Stimulated activated CD8-positive, alpha-beta memory T cell treated with anti-CD3 and anti-CD28 coated beads, Interleukin-2, amount 100 ng/mL, for 48 hours (primary cell): ENCODE results near the gene CHCHD1.
"Not testable (repeated sequence)": the region's sequence is repeated elsewhere in the genome, so short reads cannot be mapped to it uniquely, and the experiment has no call there.

Experiments
- DNase-seq, 2 donors: peaks; one replicate each; pipeline ENCODE4 v3.0.0-alpha.2; 2020; ENCODE audit warnings: low read depth in 2 of 2

Gene CHCHD1

GRCh38 chr10:73768881-73769280 is 13.0 kb upstream of the CHCHD1 start:
- DNase-seq: peak in 1 of 2 donors; percentile 26

DNA sequence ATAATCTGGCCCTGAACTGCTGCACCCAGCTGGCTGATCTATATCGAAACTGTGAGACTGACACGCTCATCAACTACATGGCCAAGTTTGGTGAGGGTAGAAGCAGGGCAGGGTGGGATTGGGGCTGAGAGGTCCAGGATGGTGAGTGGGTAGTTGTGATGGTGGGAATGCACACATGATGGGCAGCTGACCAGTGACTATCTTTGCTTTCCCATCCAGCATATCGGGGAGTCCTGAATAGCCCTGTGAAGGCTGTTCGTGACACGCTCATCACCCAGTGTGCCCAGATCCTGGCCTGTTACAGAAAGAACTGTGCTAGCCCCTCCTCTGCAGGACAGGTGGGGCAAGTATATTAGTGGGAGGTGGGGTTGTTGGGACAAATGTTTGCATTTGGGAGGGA is 12.5 kb upstream of the CHCHD1 start:
- no peak for DNase-seq

GRCh38 chr10:73771722-73772280 is 10.0 kb upstream of the CHCHD1 start:
- DNase-seq: peak; percentile 75 to 77

- peak; percentile 75 to 78 for DNase-seq
Observed at GRCh38 chr10:73772281-73773151, 9.3 kb upstream of the CHCHD1 start.

GRCh38 chr10:73773152-73773879 is 8.5 kb upstream of the CHCHD1 start:
- no peak for DNase-seq

- no peak for DNase-seq
Observed at GRCh38 chr10:73774637-73775036, 7.2 kb upstream of the CHCHD1 start.

DNA sequence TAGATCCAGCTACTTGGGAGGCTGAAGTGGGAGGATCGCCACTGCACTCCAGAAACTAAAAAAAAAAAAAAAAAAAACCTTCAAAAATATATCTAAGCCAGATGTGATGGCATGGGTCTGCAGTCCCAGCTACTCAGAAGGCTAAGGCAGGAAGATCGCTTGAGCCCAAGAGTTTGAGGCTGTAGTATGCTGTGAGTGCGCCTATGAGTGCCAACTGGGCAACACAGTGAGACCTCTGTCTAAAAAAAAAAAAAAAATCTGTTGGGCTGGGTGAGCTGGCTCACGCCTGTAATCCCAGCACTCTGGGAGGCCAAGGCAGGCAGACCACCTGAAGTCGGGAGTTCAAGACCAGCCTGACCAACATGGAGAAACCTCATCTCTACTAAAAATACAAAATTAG is 2.8 kb upstream of the CHCHD1 start:
- no peak for DNase-seq

DNA sequence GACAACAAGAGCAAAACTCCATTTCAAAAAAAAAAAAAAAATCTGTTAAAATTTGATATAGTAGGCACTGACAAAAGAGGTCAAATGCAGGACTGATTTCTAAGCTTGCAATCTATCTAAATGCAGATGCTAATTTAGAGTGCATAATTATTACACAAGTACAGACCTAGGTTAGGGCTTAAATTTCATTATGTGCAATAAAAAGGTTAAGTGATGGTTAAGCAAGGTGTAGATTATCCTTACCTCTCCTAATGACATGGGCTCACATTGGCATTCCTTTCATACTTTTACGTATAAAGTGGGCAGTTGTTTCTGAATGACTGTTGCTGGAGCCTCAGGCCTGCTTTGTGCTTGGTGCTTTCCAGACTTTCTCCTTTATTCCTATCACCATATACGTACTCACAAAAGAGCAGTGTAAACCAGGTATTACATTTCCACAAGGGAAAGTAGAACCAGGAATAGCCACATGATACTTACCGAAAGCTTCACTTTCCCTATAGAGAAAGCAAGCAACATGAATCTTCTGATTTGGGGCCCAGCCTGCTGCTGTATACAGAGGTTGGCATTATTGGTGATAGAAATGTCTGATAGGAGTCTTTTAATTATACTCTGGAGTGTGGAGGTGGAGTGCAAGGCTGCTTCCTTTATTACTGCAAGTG is 2.2 kb upstream of the CHCHD1 start:
- DNase-seq: no peak

DNA sequence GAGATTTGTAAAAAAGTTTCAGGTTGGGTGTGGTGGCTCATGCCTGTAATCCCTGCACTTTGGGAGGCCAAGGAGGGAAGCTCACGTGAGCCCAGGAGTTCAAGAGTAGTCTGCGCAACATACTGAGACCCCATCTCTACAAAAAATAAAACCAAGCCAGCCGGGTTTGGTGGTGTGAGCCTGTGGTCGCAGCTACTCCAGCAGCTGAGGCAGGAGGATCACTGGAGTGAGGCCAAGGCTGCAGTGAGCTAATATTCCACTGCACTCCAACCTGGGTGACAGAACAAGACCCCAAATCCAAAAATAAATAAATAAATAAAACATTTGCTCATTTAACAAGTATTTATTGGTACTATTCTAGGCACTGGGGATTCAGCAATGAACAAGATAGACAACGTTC is 1.5 kb upstream of the CHCHD1 start:
- DNase-seq: no peak

GRCh38 chr10:73780966-73781365 is 882 bp upstream of the CHCHD1 start:
- DNase-seq: no peak

GRCh38 chr10:73781548-73781878 is 335 bp upstream of the CHCHD1 start:
- DNase-seq: no peak

DNA sequence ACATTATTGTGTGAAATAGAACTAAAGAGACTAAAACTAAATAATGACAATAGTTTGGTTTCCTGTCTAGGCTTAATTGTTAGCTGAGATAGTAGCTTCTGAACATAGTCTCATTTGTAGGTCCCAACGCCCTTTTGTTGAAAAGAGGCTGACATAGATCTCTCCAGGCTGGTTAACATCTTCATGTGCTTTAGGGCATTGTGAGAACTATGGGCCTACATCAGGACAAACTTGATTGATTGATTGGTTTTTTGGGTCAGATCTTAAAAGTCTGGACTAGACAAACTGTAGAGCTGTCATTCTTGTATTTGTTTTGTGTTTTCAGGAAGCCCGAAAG is 869 bp downstream of the CHCHD1 start:
- no peak for DNase-seq

DNA sequence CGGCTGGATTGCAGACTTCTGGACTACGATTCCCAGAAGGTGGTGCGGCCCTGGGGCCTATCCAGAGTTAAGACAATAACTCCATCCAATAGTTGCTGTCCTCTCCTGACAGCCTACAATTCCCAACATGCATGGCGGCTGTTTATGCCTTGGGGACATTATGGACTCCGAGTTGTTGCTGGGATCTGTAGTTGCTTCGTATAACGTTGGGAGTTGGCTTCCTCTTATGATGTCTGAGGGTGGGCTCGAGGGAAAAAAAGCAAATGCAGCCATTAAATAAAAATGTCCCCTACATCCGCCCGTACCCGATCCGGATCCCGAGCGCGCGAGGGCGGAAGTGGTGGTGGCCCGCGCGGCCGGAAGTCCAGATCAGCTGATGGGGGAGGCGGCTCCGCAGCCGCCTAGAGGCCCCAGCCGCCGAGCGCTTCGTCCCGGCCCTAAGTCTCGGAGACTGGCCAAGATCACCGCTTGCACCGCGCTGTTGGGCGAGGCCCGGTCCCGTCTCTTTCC is 3.4 kb downstream of the CHCHD1 start, which contains the start of gene ZSWIM8:
TSS of gene ZSWIM8 (plus strand) at position 396 of the 510 bp plus-strand sequence. CDS start 273 bp downstream, outside the sequence.
- DNase-seq: peak; percentile 73 to 76

DNA sequence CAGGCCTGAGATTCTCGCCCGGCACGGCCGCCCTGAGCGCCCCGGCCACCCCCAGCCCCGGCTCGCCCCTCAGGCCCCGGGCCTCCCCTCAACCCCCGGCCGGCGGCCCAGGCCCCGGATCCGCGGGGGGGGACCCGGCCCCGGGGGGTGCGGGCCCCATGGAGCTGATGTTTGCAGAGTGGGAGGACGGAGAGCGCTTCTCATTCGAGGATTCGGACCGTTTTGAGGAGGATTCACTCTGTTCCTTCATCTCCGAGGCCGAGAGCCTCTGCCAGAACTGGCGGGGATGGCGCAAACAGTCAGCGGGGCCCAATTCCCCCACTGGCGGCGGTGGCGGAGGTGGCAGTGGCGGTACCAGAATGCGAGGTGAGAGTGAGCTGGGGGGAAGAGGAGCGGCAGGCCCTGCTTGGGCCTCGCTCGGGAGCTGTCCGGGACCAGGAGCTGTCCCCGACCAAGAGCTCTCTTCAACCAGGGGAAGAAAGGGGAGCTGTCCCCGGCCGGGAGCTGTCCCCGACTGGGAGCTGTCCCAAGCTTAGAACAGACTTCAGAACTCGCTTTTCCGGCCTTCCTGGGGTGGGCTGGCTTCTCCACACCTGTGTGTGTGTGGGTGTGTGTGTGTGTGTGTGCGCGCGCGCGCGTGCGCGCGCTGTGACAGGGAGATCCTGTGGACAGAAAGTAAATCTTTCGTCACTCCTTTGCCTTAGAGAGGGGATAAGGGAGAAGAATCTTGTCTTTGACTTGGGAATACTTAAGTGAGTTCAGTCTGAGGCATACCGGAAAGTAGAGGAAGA is 4.1 kb downstream of the CHCHD1 start:
- DNase-seq: peak; percentile 21 to 25

DNA sequence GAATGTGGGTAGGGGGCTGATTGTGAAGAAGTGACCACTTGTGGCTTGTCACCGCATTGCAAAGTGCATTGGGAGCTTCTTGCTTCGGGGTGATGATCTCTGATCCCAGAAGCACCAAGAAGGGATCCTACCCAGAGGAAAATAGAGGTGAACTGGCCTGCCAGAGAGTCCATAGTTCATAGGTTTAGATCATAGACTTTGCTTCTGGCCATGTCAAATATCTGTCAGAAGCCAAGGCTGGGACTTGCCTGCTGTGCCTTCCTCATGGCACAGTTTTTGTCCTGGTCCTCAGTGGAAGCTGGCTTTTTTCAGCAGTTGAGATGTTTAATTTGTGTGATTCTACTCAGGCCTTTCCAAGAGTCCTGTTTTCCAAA is 4.7 kb downstream of the CHCHD1 start:
- DNase-seq: no peak

- DNase-seq: not testable (repeated sequence)
Observed at GRCh38 chr10:73787031-73787800, 5.4 kb downstream of the CHCHD1 start.

- DNase-seq: no peak
Observed at GRCh38 chr10:73788864-73789658, 7.2 kb downstream of the CHCHD1 start.

DNA sequence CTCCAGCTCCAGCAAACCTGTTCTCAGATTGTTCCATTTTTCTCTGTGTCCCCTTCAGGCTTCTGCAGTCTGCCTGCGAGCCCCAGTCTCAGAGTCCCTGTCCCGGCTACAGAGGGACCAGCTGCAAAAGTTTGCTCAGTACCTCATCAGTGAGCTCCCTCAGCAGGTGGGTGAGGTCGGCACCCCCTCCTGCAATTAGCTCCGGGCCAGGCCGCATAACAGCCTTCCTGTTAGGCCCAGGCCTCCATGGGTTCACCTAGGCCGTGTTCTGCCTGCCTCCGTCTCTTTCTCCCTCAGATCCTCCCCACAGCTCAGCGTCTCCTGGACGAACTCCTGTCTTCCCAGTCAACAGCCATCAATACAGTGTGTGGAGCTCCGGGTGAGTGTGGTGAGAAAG is 7.8 kb downstream of the CHCHD1 start:
- no peak for DNase-seq

DNA sequence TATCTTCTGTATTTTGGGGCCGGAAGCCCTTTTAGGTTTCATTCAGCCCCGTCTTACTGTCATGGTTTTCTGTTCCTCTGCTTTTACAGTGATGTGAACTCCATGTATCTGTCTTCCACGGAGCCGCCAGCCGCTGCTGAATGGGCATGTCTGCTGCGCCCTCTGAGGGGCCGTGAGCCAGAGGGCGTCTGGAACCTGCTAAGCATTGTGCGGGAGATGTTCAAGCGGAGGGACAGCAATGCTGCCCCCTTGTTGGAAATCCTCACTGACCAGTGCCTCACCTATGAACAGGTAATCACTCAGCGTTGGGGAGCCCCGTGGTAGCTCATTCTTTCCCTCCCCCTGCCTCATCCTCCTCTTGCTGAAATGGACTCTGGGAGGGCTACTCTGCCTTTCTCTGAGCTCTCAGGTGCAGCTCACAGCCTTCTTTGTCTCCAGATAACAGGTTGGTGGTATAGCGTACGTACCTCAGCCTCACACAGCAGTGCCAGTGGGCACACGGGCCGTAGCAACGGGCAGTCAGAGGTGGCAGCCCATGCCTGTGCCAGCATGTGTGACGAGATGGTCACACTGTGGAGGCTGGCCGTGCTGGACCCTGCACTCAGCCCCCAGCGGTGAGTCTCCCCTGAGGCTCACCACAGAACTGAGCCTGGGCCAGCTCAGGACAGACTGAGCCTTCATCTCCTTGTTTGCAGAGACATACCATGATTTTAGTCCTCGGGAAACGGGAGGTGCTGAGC is 9.2 kb downstream of the CHCHD1 start:
- DNase-seq: no peak
